ENCODE results near the gene NTN1.

The NTN1 gene

GRCh38 chr17:9115214-9116191 is 94.2 kb downstream of the NTN1 start:
- no peak for DNase-seq (ENCODE audit: low spot score)
- Histone ChIP-seq H3K4me3 (peak overlapping the region; percentile 68), H3K27ac (peak overlapping the region; percentile 41 to 72)
- TF ChIP-seq, protein P1, sequence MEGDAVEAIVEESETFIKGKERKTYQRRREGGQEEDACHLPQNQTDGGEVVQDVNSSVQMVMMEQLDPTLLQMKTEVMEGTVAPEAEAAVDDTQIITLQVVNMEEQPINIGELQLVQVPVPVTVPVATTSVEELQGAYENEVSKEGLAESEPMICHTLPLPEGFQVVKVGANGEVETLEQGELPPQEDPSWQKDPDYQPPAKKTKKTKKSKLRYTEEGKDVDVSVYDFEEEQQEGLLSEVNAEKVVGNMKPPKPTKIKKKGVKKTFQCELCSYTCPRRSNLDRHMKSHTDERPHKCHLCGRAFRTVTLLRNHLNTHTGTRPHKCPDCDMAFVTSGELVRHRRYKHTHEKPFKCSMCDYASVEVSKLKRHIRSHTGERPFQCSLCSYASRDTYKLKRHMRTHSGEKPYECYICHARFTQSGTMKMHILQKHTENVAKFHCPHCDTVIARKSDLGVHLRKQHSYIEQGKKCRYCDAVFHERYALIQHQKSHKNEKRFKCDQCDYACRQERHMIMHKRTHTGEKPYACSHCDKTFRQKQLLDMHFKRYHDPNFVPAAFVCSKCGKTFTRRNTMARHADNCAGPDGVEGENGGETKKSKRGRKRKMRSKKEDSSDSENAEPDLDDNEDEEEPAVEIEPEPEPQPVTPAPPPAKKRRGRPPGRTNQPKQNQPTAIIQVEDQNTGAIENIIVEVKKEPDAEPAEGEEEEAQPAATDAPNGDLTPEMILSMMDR (IDR thresholded peaks at IDR 0.05), result no peak

DNA sequence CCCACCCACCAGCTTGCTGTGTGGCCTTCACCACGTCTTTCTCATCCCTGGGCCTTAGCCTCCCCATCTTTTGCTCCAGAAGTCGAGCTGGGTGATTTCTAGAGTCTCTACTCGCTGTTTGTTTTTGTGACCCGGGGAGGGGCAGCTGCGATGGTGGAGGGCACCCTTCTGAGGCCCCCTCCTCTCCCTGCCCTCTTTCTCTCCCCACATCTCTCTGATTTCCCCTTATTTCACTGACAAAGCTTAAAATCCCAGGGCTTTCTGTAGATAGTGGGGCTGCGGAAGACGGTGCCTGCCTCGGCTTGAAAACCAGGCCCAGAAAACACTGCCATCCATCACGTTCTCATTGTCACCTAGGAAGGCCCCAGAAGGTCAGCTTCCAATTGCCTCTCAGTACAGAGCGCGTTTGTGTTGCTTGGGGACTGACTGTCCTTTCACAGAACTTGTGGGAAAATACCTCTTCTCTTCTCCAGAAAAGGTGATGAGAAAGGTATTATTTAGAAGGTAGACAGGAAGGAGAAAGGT is 95.1 kb downstream of the NTN1 start:
- TF ChIP-seq, protein P1 (IDR thresholded peaks at IDR 0.05), result no peak
- no peak for DNase-seq (ENCODE audit: low spot score)
- Histone ChIP-seq H3K27ac (peak overlapping the region; percentile 41 to 72), H3K4me3 (peak overlapping the region; percentile 68)

DNA sequence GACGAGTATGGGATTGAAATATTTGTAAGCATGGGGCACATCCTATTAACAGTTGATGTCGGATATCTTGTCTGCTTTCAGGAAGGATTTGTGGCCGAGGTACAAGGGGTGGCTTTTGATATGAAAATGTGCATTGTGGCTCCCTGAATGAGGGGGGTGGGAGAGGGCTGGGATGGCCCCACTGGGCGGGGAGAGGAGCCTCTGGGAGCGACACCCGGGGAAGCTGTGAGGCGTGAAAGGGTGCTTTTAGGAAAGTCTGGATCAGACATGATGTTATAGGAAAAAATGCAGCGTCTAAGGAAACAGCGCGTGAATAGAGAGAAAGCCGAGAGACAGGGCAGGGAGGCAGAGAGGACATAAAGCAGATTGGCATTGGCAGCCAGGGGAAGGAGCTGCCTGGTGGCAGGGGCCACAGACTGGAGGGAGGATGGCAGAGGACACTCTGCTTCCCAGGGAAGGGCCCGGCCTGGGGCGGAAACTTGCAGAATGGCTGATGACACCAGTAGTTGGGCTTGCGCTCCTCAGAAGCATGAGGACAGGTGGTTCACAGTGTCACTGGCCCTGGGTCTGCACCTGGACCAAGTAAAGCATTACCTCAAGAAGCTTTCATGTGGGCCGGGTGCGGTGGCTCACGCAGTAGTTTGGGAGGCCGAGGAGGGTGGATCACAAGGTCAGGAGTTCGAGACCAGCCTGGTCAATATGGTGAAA is 95.7 kb downstream of the NTN1 start:
- TF ChIP-seq, protein P1 (IDR thresholded peaks at IDR 0.05), result no peak
- no peak overlapping the region for H3K27ac ChIP-seq
- DNase-seq (ENCODE audit: low spot score), result no peak
- H3K4me3 ChIP-seq, result no peak overlapping the region

- TF ChIP-seq, protein P1 (IDR thresholded peaks at IDR 0.05), result no peak
These were observed 99.2 kb downstream of the NTN1 start for GRCh38 chr17:9120471-9120870.

GRCh38 chr17:9121186-9121820 is 100.0 kb downstream of the NTN1 start:
- no peak for DNase-seq (ENCODE audit: low spot score)
- Histone ChIP-seq H3K4me3 (no peak overlapping the region), H3K27ac (no peak overlapping the region)
- TF ChIP-seq, protein P1 (IDR thresholded peaks at IDR 0.05), result no peak

More at GRCh38 chr17:9120471-9120870, 99.2 kb downstream of the NTN1 start:
- no peak for DNase-seq (ENCODE audit: low spot score)
- Histone ChIP-seq H3K4me3 (no peak overlapping the region), H3K27ac (no peak overlapping the region)

DNA sequence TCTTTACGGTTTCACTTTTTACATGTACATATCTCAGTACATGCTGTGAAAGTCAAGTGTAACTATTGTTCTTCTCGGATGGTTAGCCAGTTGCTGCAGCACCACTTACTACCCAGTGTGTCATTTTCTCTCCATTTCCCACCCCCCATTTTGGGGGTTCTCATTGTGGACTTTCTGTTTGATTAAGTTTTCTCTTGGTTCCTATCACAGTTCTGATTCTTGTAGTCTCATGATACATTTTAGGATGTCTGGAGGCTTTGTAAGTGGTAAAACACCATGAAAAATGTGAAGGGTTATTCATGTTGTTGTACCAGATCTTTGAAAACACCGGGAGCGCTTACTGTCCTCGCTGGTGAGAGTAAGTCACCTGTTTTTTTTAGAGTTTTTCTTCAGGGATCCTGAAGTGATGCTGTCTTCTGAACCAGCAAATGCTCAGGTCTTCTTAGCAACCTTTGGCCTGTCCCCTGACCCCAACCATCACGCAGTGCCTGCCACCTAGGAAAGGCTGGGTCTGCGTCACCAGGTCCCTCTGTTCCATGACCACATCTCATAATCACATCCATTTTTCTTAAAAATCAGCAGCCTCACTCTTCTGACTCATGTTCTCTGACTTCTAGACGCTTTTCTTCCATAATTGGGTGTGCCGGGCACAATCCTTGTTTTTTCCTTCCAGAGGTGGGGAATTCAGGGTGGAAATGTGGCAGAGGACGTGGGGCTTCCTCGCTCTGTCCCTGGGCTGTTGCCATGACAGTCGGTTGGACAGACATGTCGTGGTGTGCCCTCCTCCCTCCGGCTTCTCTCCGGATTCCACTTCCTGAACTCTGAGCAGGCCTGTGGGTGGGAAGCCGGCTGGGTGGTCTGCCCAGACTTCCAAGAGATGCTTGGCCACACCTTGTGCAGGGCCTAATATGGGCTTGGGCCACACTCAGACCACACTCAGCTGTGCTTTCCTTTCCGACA is 102.6 kb downstream of the NTN1 start:
- TF ChIP-seq, protein P1 (IDR thresholded peaks at IDR 0.05), result no peak
- no peak overlapping the region for H3K27ac ChIP-seq
- DNase-seq (ENCODE audit: low spot score), result no peak
- H3K4me3 ChIP-seq, result no peak overlapping the region

Measured in coronary artery (tissue), 2 donors.